GM12874 (cell line): ENCODE data around the gene ARMC7.

Source experiments
- TF ChIP-seq, protein P1 (sequence below): IDR thresholded peaks from 2 replicates; pipeline ENCODE4 v1.5.1; 2011; ENCODE audit warnings: low read depth, mild to moderate bottlenecking, control low read depth, low read length, moderate library complexity; ENCODE audit not compliant: insufficient read depth

The ARMC7 gene

DNA sequence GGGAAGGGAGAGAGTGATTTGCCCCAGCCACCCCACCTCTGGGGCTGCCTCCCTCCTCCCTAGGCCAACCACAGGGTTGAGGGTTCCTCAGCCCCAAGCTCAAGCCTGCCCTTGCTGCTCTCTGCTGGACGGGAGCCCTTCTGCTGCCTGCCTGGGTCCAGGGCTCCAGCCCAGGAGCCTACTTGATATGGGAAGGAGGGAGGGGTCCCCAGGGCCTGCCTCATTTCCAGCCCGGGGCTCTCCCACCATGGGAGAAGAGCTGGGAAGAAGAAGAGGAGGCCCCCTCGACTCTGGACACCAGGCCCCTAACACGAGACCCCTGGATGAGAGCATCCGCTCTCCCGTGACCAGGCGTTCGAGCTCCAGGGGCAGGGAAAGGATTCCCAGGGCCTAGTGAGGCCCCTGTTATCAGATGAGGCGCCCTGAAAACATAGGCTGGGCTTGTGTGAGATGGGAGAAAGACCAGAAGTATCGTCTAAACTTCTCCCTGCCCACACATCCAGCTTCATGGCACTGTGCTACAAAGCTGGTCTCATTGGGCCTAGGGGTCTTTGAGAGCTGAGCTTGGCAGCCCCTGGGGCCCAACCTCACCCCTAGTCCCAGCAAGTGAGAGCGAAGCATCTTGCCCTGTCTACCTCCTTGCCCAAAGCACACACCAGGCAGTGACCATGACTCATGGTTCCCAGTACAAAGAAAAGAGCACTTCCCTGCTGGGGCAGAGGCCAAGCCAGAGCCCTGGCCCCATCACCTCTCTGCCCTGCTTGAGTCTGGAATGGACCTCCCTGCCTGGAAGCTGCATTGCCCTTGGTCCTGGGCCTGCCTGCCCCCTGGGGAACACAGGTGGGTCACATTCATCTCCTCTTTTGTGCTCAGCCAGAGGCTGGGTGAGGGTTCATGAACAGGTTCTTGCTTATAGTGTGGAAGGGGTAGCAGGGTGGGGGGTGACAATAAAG lies 21.0 kb upstream of the ARMC7 start:
- TF ChIP-seq, protein P1, sequence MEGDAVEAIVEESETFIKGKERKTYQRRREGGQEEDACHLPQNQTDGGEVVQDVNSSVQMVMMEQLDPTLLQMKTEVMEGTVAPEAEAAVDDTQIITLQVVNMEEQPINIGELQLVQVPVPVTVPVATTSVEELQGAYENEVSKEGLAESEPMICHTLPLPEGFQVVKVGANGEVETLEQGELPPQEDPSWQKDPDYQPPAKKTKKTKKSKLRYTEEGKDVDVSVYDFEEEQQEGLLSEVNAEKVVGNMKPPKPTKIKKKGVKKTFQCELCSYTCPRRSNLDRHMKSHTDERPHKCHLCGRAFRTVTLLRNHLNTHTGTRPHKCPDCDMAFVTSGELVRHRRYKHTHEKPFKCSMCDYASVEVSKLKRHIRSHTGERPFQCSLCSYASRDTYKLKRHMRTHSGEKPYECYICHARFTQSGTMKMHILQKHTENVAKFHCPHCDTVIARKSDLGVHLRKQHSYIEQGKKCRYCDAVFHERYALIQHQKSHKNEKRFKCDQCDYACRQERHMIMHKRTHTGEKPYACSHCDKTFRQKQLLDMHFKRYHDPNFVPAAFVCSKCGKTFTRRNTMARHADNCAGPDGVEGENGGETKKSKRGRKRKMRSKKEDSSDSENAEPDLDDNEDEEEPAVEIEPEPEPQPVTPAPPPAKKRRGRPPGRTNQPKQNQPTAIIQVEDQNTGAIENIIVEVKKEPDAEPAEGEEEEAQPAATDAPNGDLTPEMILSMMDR, result no peak

DNA sequence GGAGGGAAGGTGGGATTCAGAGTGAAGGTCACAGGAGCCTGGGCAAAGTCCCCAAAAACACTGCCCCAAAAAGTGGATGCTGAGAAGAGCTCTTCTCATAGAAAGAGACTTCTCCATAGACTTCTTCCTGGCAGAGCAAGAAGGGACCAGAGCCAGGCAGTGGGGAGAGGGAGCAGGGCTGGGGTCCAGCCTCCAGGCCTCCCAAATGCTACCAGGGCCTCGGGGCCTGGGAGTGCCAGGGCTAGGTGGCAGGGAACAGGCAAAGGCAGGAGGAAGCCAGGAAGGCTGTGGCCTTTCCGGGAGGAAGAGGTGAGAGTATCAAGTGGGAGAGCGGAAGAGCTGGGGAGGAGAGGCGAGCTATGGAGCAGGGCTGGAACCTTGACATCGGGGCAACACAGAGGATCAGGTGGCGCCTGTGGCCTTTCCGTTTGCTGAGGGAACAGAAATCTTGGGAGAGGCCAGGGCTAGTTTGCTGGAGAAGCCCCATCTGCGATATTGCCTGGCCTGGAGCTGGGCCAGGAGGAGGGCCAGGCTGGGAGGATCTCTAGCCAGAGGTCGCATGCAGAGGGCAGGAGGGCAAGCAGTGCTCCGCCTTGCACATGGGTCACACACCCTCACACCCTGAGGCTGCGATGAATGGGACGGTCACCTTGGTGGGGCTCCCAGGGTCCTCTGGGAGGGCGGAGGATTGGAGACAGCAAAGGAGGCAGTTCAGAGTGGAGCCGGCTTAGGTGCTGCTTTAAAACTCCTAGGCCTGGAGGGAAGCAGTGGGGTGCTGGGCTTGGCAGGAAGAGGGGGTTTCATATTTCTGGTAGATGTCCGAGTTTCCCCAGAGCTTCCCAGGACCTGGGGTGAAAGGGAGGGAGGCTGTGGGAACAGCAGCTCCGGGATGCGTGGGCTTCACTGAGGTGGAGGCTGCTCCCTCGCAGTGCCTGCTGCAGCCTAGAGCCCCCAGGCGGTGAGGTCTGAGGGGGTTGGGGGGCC lies 18.6 kb upstream of the ARMC7 start:
- TF ChIP-seq, protein P1, result no peak

DNA sequence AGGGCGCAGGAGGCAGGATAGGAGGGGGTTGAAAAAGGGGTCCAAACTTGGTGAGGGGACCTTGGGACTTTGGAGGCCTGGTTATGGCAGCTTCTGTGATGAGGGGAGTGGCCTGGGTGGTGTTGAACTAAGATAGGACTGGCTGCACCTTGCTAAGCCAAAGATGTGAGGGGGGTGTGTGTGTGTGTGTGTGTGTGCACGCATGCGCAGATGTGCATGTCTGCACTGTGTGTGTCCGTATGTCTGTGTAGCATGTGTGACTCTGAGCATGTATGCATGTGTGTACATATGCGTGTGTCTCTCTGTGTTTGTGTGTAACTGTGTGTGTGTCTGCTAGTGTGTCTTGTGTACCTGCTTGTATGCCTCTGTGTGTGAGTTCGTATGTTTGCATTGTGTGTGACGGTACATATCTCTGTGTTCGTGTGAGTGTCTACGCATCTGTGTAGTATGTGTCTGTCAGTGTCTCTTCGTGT lies 17.9 kb upstream of the ARMC7 start:
- TF ChIP-seq, protein P1, result no peak

DNA sequence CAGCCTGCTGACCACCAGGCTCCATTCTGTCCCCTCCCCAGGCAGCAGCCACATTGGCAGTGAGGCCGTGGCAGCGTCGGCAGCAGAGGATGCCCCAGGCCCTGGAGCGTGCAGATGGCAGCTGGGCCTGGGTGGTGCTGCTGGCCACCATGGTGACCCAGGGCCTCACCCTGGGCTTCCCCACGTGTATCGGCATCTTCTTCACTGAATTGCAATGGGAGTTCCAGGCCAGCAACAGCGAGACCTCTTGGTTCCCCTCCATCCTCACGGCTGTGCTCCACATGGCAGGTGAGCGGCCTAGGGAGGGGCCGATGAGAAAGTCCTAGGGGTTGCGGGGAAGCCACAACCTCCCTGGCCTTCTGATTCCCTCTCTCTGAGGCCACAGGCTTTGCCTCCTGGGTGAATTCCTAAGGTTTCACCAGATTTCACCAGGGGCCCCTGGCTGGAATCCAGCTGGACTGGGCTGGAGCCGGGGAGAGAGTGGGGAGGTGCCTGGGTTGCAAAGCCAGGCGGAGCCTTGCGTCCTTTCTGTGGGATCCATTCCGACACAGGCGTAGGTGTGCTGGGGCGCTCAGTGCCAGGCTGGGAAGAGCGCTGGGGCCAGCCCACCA lies 16.1 kb upstream of the ARMC7 start:
- TF ChIP-seq, protein P1, result no peak

DNA sequence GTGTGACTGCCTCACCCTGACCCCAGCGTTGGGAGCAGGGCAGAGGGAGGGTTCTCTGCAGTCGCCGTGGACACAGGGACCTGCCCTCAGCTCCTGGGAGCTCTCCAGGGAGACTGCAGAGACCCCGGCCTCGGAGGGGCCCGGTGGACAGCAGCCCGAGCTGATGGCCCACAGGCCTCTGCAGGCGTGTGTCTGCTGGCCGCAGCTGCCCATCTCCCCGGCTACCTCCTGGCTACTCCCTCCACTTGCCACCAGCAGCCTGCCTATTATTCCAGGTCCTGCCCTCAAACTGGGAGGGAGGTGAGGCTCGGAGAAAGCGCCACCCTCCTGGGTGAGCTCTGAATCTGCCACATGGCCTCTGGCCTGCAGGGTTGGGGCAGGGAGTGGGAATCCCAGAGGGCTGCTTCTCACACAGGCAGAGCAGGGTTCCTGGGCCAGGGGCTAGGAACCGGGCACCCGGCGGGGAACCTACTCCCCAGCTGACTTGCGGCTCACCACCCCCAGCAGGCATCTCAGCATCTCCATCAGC lies 14.8 kb upstream of the ARMC7 start:
- TF ChIP-seq, protein P1, result no peak

DNA sequence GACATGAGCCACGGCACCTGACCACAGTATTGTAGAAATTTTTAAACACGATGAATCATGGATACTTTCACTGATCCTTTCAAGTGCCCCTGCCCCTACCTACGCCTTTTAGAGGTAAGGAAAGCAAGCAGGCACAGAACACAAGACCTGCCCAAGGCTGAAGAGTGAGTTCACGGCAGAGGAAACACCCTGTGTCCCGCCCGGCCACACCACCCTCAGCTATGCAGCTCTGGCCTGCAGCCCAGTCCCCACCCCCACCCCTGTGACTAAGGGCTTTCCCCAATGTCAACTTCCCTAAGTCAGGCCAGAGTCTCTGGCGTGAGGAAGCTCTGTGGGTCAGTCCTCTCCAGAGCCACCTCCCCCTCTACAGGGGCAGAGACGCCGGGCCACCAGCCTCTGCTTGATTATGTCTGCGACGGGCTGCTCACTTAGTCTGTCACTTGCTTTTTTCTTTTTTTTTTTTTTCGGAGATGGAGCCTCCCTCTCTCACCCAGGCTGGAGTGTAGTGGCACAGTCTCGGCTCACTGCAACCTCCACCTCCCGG lies 13.6 kb upstream of the ARMC7 start:
- TF ChIP-seq, protein P1, result no peak
